ENCODE measurements around the gene BTBD8.

DNA sequence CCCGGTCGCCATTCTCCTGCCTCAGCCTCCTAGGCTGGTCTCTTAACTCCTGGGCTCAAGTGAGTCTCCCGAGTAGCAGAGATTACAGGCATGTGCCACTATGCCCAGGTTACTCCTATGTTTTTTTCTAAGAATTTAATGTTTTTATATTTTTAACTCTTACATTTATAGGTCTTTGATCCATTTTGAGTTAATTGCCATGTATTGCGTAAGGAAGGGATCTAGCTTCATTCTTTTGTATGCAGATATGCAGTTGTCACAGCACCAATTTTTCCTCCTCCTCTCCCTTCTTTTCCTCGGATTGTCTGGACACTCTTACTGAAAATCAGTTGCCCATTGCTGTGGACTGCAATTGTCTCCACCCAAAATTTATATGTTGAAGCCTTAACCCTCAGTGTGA, 11.5 kb downstream of the BTBD8 start:
- TF ChIP-seq, protein P1, sequence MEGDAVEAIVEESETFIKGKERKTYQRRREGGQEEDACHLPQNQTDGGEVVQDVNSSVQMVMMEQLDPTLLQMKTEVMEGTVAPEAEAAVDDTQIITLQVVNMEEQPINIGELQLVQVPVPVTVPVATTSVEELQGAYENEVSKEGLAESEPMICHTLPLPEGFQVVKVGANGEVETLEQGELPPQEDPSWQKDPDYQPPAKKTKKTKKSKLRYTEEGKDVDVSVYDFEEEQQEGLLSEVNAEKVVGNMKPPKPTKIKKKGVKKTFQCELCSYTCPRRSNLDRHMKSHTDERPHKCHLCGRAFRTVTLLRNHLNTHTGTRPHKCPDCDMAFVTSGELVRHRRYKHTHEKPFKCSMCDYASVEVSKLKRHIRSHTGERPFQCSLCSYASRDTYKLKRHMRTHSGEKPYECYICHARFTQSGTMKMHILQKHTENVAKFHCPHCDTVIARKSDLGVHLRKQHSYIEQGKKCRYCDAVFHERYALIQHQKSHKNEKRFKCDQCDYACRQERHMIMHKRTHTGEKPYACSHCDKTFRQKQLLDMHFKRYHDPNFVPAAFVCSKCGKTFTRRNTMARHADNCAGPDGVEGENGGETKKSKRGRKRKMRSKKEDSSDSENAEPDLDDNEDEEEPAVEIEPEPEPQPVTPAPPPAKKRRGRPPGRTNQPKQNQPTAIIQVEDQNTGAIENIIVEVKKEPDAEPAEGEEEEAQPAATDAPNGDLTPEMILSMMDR (IDR thresholded peaks at IDR 0.05): no peak
- TF ChIP-seq CHD2 (IDR thresholded peaks at IDR 0.05; ENCODE audit: low read length, partially characterized antibody) (no peak), MXI1 (IDR thresholded peaks at IDR 0.05; ENCODE audit: low read depth, low read length) (no peak), ELF1 (IDR thresholded peaks at IDR 0.05) (no peak), POLR2AphosphoS5 (IDR thresholded peaks at IDR 0.05; ENCODE audit: low read depth, low read length) (no peak), GABPA (IDR thresholded peaks at IDR 0.05; ENCODE audit: low read depth) (no peak), TEAD4 (IDR thresholded peaks at IDR 0.05; ENCODE audit: borderline replicate concordance, insufficient read depth) (no peak), FOXM1 (IDR thresholded peaks at IDR 0.05; ENCODE audit: low read depth) (no peak), FOXJ3 (CRISPR knock-in tag; IDR thresholded peaks at IDR 0.05) (no peak), SMC3 (IDR thresholded peaks at IDR 0.05; ENCODE audit: low read depth, low read length) (no peak)
- TF ChIP-seq, protein P2, sequence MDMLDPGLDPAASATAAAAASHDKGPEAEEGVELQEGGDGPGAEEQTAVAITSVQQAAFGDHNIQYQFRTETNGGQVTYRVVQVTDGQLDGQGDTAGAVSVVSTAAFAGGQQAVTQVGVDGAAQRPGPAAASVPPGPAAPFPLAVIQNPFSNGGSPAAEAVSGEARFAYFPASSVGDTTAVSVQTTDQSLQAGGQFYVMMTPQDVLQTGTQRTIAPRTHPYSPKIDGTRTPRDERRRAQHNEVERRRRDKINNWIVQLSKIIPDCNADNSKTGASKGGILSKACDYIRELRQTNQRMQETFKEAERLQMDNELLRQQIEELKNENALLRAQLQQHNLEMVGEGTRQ (IDR thresholded peaks at IDR 0.05; ENCODE audit: borderline replicate concordance, low read depth, low read length): no peak
- TF ChIP-seq, protein P3, sequence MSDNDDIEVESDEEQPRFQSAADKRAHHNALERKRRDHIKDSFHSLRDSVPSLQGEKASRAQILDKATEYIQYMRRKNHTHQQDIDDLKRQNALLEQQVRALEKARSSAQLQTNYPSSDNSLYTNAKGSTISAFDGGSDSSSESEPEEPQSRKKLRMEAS (IDR thresholded peaks at IDR 0.05; ENCODE audit: low read depth): no peak
- TF ChIP-seq, protein P4, sequence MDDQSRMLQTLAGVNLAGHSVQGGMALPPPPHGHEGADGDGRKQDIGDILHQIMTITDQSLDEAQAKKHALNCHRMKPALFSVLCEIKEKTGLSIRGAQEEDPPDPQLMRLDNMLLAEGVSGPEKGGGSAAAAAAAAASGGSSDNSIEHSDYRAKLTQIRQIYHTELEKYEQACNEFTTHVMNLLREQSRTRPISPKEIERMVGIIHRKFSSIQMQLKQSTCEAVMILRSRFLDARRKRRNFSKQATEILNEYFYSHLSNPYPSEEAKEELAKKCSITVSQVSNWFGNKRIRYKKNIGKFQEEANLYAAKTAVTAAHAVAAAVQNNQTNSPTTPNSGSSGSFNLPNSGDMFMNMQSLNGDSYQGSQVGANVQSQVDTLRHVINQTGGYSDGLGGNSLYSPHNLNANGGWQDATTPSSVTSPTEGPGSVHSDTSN (IDR thresholded peaks at IDR 0.05): no peak

All from SK-N-SH (cell line).